HFFc6 (cell line): ENCODE measurements around the gene STRN. TPM values are rescaled to one million over a fixed set of nuclear protein-coding genes. Genes with fewer than 3 reads are reported as not detected.

Experiments
- DNase-seq: peaks from one replicate; pipeline ENCODE4 v3.0.0-alpha.2; 2018
- H3K27ac Mint-ChIP-seq: 2 replicates; pipeline ENCODE4 v1.8.0; 2020; ENCODE audit warnings: mild to moderate bottlenecking, mixed read lengths
- H3K27me3 Mint-ChIP-seq: 2 replicates; pipeline ENCODE4 v1.8.0; 2021; ENCODE audit warnings: mild to moderate bottlenecking, moderate library complexity, mixed read lengths; ENCODE audit not compliant: insufficient read depth
- H3K36me3 Mint-ChIP-seq: 2 replicates; pipeline ENCODE4 v1.8.0; 2021; ENCODE audit warnings: low read depth, mixed read lengths
- H3K4me1 Mint-ChIP-seq: 2 replicates; pipeline ENCODE4 v1.8.0; 2020; ENCODE audit warnings: low read depth, mixed read lengths
- H3K4me3 Mint-ChIP-seq: 2 replicates; pipeline ENCODE4 v1.8.0; 2020; ENCODE audit warnings: mild to moderate bottlenecking, moderate library complexity, mixed read lengths
- H3K9me3 Mint-ChIP-seq: 2 replicates; pipeline ENCODE4 v1.8.0; 2020; ENCODE audit warnings: mild to moderate bottlenecking, mixed read lengths
- CTCF ChIP-seq: fragments of 200-600 bp; sonication (generic); IDR thresholded peaks from 2 replicates; pipeline ENCODE4 v1.5.0; 2021; ENCODE audit warnings: antibody characterized with exemption, mild to moderate bottlenecking
- total RNA-seq, 6 experiments: library from RNA; stranded (reverse); fragmentation: NEBNext Ultra II Directional; extraction: Animal tissue kit (Norgen Biotek cat#: 25700); gene quantifications; 2 replicates in 1 of 6; 3 replicates in 5 of 6; pipeline ENCODE4 v1.2.3, GENCODE V29; 2021

STRN gene
- total RNA-seq, 6 experiments from 2014 or later, result 15.4 to 22.4 (median 20.0) TPM

- no peak for DNase-seq
- Mint-ChIP-seq H3K4me3 (no peak overlapping the region), H3K27ac (no peak overlapping the region), H3K27me3 (no peaks in the 10 kb centered on the region; the same call in 1 of the 2 replicates), H3K4me1 (peaks cover 24% of the 10 kb centered on the region), H3K36me3 (no peaks in the 10 kb centered on the region), H3K9me3 (no peaks in the 10 kb centered on the region)
- TF ChIP-seq CTCF, result no peak
Observed at GRCh38 chr2:36960773-36961172, 5.6 kb downstream of the STRN start.

GRCh38 chr2:36960005-36960675, 6.2 kb downstream of the STRN start:
- TF ChIP-seq CTCF, result no peak
- Mint-ChIP-seq H3K36me3 (no peaks in the 10 kb centered on the region), H3K27me3 (no peaks in the 10 kb centered on the region; the same call in 1 of the 2 replicates), H3K4me1 (peaks cover 20% of the 10 kb centered on the region), H3K9me3 (no peaks in the 10 kb centered on the region), H3K27ac (no peak overlapping the region), H3K4me3 (no peak overlapping the region)
- DNase-seq, result no peak

GRCh38 chr2:36954977-36955607, 11.2 kb downstream of the STRN start:
- Mint-ChIP-seq H3K36me3 (no peaks in the 10 kb centered on the region), H3K27ac (no peak overlapping the region), H3K4me1 (peaks cover 30% of the 10 kb centered on the region)

GRCh38 chr2:36952748-36953197, 13.6 kb downstream of the STRN start:
- H3K27me3 Mint-ChIP-seq, result no peaks in the 10 kb centered on the region; the same call in 1 of the 2 replicates
- peaks cover 6% of the 10 kb centered on the region; the same call in 1 of the 2 replicates for H3K36me3 Mint-ChIP-seq

More at GRCh38 chr2:36954977-36955607, 11.2 kb downstream of the STRN start:
- DNase-seq, result no peak
- Mint-ChIP-seq H3K27me3 (no peaks in the 10 kb centered on the region), H3K4me3 (no peak overlapping the region), H3K9me3 (no peaks in the 10 kb centered on the region)
- no peak for TF ChIP-seq CTCF

GRCh38 chr2:36951574-36951973, 14.8 kb downstream of the STRN start:
- peaks cover 6% of the 10 kb centered on the region; the same call in 1 of the 2 replicates for H3K36me3 Mint-ChIP-seq
- H3K27ac Mint-ChIP-seq, result peak overlapping the region; percentile 23
- no peaks in the 10 kb centered on the region; the same call in 1 of the 2 replicates for H3K27me3 Mint-ChIP-seq
- peaks cover 39% of the 10 kb centered on the region for H3K4me1 Mint-ChIP-seq
- no peak overlapping the region for H3K4me3 Mint-ChIP-seq
- no peak for TF ChIP-seq CTCF
- peak; percentile 52 for DNase-seq
- H3K9me3 Mint-ChIP-seq, result no peaks in the 10 kb centered on the region

More at GRCh38 chr2:36952748-36953197, 13.6 kb downstream of the STRN start:
- H3K4me1 Mint-ChIP-seq, result peaks cover 39% of the 10 kb centered on the region
- TF ChIP-seq CTCF, result no peak
- no peaks in the 10 kb centered on the region for H3K9me3 Mint-ChIP-seq
- no peak overlapping the region for H3K27ac Mint-ChIP-seq
- H3K4me3 Mint-ChIP-seq, result no peak overlapping the region
- DNase-seq, result no peak
